ENCODE measurements around the gene SPOP. TPM values are rescaled to one million over a fixed set of nuclear protein-coding genes. Genes with fewer than 3 reads are reported as not detected.

SPOP gene
- total RNA-seq, 4 donors from 2014 or later: 75.6 to 352 (median 95.3) TPM

DNA sequence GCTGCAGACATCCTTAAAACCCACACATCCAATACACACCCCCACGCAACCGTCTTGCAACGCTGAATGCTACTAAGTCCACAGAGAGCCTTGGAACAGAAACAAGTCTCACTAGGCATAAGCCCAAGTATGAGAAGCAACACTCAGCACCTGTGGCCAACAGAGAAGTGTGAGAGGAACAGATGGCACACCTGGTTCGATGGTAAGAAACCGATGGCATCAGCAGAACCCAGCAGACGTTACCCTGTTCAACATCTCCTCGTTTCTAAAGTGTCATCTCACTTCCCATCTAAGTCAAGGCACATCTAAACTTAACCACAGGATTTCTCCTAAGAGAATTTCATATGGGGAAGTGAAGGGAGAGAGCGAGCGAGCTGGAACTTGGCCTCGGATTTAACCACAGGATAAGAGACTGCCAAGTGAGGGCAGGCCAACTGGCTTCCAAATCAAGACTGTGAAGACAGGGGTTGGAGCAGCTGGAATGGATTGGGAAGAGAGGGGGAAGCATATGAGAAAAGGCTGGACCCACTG is 61.2 kb downstream of the SPOP start:
- Histone ChIP-seq H3K4me3 (no peak overlapping the region), H3K27me3 (no peaks in the 10 kb centered on the region), H3K4me1 (peaks cover 13 to 36% (median 19%) of the 10 kb centered on the region in 4 donors), H3K36me3 (peaks cover 0 to 60% (median 18%) of the 10 kb centered on the region in 4 donors), H3K27ac (peak overlapping the region; percentile 57 to 80 (median 68)), H3K9me3 (no peaks in the 10 kb centered on the region)
- intact Hi-C loops (cut with DNase I; ENCODE audit: low total_unique reads): no loop called here
- WGBS, 2 donors (ENCODE audit: low coverage in 1 of 2): 56 to 100% methylated on average over 1 to 10 of the region's 10 CpGs
- TF ChIP-seq, protein P1, sequence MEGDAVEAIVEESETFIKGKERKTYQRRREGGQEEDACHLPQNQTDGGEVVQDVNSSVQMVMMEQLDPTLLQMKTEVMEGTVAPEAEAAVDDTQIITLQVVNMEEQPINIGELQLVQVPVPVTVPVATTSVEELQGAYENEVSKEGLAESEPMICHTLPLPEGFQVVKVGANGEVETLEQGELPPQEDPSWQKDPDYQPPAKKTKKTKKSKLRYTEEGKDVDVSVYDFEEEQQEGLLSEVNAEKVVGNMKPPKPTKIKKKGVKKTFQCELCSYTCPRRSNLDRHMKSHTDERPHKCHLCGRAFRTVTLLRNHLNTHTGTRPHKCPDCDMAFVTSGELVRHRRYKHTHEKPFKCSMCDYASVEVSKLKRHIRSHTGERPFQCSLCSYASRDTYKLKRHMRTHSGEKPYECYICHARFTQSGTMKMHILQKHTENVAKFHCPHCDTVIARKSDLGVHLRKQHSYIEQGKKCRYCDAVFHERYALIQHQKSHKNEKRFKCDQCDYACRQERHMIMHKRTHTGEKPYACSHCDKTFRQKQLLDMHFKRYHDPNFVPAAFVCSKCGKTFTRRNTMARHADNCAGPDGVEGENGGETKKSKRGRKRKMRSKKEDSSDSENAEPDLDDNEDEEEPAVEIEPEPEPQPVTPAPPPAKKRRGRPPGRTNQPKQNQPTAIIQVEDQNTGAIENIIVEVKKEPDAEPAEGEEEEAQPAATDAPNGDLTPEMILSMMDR (IDR thresholded peaks at IDR 0.05): no peak
- TF ChIP-seq POLR2AphosphoS5 (IDR thresholded peaks at IDR 0.05) (peak in 2 of 3 donors; percentile 3 to 26), POLR2A (IDR thresholded peaks at IDR 0.05) (no peak), EP300 (IDR thresholded peaks at IDR 0.05; ENCODE audit: low read depth) (no peak)
- in situ Hi-C loops (cut with MboI; ENCODE audit: low pct_ligation_motif_present in 1 of 4, low pct_unique_long_range_greater_than_20kb in 1 of 4, low sequenced_read_pairs in 3 of 4): no loop called here
- DNase-seq: peak; percentile 38

DNA sequence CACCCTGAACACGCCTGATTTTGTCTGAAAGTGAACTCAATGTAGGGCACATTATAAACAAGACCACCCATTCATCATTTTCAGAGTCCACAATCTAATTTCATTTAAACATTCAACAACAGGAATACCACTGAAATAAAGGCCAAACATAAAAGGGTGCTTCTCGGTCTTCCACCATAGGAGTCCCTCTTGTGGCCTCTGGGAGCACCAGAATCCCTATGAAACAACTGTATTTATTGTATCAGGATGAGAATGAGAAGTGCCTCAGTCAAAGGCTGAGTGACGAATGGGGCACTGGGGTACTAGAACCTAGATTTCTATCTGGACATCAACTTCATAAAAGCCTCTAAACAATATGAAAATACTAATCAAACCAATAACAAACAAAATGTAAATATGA is 61.8 kb downstream of the SPOP start:
- DNase-seq: no peak
- Histone ChIP-seq H3K4me1 (peaks cover 13 to 42% (median 19%) of the 10 kb centered on the region in 4 donors), H3K4me3 (no peak overlapping the region), H3K9me3 (no peaks in the 10 kb centered on the region), H3K36me3 (peaks cover 0 to 57% (median 16%) of the 10 kb centered on the region in 4 donors), H3K27me3 (no peaks in the 10 kb centered on the region), H3K27ac (peak overlapping the region; percentile 57 to 80 (median 68))
- intact Hi-C loops (cut with DNase I; ENCODE audit: low total_unique reads) (no loop called here), in situ Hi-C loops (cut with MboI; ENCODE audit: low pct_ligation_motif_present in 1 of 4, low pct_unique_long_range_greater_than_20kb in 1 of 4, low sequenced_read_pairs in 3 of 4) (no loop called here)
- WGBS, 2 donors (ENCODE audit: low coverage in 1 of 2): 68 to 75% methylated on average over 1 to 3 of the region's 3 CpGs
- TF ChIP-seq POLR2A (IDR thresholded peaks at IDR 0.05): no peak
- TF ChIP-seq, protein P1 (IDR thresholded peaks at IDR 0.05): peak in 4 of 5 experiments; percentile 4 to 32 (median 18)
- TF ChIP-seq POLR2AphosphoS5 (IDR thresholded peaks at IDR 0.05): no peak
- TF ChIP-seq EP300 (IDR thresholded peaks at IDR 0.05; ENCODE audit: low read depth): no peak

DNA sequence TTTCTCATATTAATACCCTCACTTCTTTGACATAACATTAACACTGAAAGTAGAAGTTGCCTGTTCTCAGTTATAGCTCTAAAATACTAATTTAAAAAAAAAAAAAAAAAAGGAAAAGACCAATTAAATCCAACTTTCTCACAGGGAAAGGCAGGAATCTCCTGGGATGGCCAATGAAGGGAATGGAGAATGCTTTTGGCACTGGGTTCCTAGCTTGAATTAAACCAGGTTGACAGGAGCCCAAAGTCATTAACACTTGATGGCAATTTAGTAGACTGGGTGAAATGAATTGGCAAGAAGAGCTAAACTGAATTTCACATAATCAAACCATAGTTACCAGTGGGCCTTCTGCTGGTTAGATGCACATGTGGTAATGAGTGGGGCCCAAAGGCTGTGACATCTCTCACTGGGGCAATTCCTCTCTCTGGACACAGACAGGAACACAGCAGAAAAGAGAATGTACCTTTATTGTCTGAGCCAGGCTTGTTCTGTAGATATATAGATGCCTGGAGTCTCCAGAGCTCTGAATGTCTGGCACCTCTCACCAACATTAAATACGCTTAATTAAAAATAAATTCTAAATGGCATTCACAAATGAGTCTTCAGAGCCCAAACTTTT is 64.6 kb downstream of the SPOP start:
- TF ChIP-seq POLR2A (IDR thresholded peaks at IDR 0.05): no peak
- TF ChIP-seq, protein P1 (IDR thresholded peaks at IDR 0.05): no peak
- no peak for TF ChIP-seq POLR2AphosphoS5 (IDR thresholded peaks at IDR 0.05)
- Histone ChIP-seq H3K27me3 (no peaks in the 10 kb centered on the region), H3K4me3 (no peak overlapping the region), H3K36me3 (peaks cover 0 to 56% (median 15%) of the 10 kb centered on the region in 4 donors), H3K4me1 (peaks cover 13 to 41% (median 19%) of the 10 kb centered on the region in 4 donors), H3K9me3 (no peaks in the 10 kb centered on the region), H3K27ac (peak overlapping the region in 3 of 4 donors; percentile 5 to 52 (median 32))
- DNase-seq: no peak
- in situ Hi-C loops (cut with MboI; ENCODE audit: low pct_ligation_motif_present in 1 of 4, low pct_unique_long_range_greater_than_20kb in 1 of 4, low sequenced_read_pairs in 3 of 4) (no loop called here), intact Hi-C loops (cut with DNase I; ENCODE audit: low total_unique reads) (no loop called here)
- 92 to 100% methylated on average over 1 of the region's 1 CpG for WGBS, 2 donors (ENCODE audit: low coverage in 1 of 2)

DNA sequence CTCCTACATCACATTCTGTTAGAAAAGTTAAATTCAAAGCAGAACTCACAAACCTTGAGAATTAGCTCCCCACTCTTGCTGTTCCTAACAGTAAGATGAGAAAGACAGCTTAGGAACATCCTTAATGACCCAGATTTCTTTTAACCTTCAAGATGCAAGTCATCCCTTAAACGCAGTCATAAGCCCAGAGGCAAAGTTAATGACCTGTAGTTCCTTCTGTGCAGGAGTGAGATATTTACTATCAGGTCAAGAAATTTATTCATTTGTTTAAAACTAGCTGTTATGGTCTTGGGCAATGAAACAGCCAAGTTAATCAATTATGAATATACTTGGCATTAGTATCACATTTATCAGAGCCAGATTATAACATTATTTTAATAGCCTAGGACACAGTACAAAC is 65.2 kb downstream of the SPOP start:
- no peak for DNase-seq
- H3K27me3 ChIP-seq: no peaks in the 10 kb centered on the region
- intact Hi-C loops (cut with DNase I; ENCODE audit: low total_unique reads) (no loop called here), in situ Hi-C loops (cut with MboI; ENCODE audit: low pct_ligation_motif_present in 1 of 4, low pct_unique_long_range_greater_than_20kb in 1 of 4, low sequenced_read_pairs in 3 of 4) (no loop called here)
- H3K27ac ChIP-seq: peak overlapping the region in 3 of 4 donors; percentile 27 to 52 (median 32)
- no peak overlapping the region for H3K4me3 ChIP-seq
- H3K9me3 ChIP-seq: no peaks in the 10 kb centered on the region
- WGBS, 2 donors (ENCODE audit: low coverage in 1 of 2): 67% methylated on average over 1 of the region's 1 CpG
- H3K4me1 ChIP-seq: peaks cover 9 to 38% (median 14%) of the 10 kb centered on the region in 4 donors
- H3K36me3 ChIP-seq: peaks cover 0 to 56% (median 15%) of the 10 kb centered on the region in 4 donors
- TF ChIP-seq POLR2A (IDR thresholded peaks at IDR 0.05): no peak
- peak in 1 of 3 donors; percentile 14 for TF ChIP-seq POLR2AphosphoS5 (IDR thresholded peaks at IDR 0.05)
